NCI-H2107 treated with DMSO at 0.1 percent for 48 hours (cell line): ENCODE results near the gene ITGAX.

Experiments used
- DNase-seq: peaks from one replicate; lab custom pipeline; 2025; ENCODE audit not compliant: unreplicated experiment; lab: John Stamatoyannopoulos, UW

The ITGAX gene

DNA sequence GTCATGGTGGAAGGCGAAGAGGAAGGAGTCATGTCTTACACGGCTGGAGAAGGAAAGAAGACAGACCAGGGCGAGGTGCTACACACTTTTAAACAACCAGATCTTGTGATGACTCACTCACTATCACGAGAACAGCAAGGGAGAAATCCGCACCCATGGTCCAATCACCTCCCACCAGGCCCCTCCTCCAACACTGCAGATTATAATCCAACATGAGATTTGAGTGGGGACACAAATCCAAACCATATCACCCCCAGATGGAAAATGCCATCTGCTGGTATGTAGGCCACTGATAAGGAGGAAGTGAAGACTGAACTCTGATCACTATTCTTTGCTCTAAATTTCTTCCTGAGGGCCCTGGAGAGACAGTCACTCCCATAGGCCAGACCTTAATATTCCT, 7.5 kb upstream of the ITGAX start:
- no peak for DNase-seq

DNA sequence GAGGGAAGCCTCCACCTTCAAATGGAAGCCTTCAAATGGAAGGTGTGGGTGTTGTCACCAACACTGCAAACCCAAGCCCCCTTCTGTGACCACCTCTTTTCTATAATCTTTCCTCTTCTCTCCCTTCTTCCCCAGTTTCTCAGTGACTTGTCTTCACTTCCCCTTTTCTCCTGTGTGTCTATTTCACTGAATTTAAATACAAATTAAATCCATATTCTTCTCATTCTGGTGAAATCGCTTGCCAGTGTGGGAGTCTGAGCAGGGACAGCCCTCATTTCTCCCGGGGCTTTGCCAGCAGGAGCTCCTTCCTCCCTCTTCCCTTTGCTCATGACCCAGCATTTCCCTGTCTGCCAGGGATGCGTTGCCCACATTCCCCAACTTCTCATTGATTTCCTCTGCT, 6.4 kb upstream of the ITGAX start:
- no peak for DNase-seq

DNA sequence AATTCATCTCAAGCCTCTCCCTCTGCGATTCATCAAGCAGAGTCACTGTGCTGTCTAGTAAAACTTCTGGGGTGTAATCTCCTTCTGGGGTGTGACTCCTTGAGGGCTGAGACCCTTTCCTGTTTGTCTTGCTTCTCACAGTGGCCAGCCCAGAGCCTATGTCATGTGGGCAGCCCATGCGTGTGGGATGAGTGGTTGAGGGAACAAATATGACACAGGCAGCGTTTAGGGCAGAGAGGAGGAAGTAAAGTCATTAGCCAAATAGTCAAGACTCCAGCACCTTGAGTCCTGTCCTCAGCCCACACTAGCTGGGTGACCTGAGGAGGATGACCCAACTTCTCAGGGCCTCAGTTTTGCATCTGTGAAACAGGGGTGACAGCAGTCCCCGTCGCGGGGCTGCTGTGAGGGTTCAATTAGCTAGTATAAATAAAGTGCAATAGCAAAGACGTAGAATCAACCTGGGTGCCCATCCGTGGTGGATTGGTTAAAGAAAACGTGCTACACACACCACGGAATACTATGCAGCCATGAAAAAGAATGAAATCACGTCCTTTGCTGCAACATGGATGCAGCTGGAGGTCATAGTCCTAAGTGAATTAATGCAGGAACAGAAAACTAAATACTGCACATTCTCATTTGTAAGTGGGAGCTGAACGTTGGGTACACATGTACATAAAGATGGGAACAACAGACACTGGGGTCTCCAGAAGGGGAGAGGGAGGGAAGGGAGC, 4.5 kb upstream of the ITGAX start:
- no peak for DNase-seq

DNA sequence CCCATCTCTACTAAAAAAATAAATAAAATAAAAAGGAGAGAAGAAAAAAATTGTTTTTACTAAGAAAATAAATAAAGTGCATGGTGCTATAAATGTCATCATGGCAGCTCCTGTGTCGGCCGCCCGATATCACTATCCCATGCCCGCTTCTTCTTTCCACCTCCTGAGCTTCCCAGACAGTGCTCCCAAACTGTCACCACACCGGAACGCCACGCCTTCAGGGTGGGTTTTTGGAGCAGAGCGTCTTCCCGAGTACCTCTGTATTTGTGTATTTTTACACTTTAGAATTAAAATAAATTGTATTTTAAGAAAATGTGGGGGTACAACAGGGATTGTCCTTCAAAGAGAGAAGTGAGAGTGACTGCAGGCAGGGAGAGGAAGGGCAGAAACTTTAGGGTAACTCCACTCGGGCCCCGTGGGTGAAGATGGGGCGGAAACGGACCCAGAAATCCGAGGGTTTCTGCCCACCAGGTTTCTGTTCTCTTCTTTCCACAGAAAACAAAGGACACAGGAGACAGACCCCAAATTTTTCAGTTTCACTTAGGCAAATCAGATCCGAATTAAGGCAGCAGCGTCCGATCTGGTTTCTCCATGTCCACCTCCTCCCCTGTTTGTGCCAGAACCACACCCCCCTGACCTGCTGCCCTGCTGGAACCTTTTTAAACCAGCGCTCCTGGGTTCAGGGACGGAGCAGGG, 3.6 kb upstream of the ITGAX start:
- no peak for DNase-seq

DNA sequence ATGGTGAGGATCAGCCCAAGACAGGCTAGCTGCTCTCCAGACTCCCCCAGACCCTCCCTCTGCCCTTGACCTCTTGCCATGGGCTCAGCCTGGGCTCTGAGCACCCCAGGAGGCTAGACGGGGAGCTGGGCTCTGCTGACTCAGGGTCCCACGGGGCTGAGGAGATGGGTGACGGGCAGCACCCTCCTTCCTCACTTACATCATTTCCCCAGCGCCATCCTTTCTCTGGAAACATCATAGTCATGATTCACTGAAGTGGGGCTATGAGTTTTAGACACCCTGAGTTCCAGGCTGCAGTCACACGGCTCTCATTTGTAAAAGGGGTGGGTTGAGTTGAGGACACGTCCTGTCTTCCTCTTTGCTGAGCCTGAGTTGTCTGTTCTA, 3.0 kb upstream of the ITGAX start:
- no peak for DNase-seq

DNA sequence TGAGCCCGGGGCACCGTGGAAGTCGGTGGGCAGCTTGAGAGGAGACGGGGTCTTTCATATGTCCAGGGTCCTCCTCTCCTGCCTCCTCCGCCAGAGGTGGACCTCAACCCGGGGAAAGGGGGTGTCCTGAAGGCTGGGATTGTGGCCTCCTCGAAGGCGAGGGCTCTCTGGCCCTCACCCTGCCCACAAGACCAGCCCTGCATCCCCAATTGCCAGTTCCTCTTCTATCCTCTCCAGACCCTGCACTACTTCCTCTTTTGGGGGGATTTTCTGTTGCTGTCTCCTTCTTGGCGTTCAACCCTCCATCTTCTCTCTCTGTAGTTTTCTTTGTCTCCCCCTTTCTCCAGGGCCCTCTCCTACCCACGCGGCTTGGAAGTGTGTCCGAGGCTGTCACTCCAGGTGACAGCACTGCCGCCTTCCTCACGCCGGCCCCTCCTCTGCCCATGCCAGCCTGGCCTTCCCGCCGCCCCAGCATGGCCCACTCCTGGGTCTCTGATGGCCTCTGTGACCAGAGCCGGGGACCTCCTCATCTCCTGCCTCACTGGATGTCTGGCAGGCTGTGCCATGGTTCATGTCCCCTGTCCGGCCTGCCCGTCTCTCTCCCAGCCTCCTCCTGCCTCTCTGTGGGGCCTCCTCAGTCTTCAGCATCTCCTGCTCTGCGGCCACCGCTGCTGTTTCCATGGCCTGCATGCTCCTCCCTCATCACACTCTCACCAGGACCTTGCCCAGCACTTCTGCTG, 2.4 kb upstream of the ITGAX start:
- no peak for DNase-seq

DNA sequence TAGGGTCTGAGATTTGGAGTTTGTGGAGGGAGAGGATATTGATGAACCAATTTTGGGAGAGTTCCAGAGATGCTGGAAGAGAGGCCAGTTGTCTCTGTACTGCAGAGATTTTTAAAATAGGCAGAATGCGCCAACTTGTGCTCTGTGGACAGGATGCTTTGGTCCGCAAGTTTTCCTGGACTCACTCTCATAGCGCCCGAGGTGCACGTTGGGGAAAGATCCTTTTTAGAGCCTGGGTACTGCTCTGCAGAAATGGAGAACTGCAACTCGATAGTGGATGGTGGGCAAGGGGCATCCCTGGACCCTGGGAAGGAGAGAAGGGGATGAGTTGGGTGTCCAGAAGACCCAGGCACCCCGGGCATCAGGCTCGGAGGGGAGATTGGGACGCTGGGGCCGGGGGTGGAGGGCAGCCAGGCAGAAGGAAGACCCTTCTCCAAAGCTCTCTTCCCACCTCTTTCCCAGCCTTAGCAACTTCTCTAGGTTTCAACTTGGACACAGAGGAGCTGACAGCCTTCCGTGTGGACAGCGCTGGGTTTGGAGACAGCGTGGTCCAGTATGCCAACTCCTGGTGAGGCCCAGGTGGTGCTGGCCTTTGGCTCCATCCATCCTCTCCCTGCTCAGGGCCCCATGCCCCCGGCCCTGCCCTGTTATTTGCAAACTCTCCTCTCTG, 590 bp downstream of the ITGAX start:
- no peak for DNase-seq

DNA sequence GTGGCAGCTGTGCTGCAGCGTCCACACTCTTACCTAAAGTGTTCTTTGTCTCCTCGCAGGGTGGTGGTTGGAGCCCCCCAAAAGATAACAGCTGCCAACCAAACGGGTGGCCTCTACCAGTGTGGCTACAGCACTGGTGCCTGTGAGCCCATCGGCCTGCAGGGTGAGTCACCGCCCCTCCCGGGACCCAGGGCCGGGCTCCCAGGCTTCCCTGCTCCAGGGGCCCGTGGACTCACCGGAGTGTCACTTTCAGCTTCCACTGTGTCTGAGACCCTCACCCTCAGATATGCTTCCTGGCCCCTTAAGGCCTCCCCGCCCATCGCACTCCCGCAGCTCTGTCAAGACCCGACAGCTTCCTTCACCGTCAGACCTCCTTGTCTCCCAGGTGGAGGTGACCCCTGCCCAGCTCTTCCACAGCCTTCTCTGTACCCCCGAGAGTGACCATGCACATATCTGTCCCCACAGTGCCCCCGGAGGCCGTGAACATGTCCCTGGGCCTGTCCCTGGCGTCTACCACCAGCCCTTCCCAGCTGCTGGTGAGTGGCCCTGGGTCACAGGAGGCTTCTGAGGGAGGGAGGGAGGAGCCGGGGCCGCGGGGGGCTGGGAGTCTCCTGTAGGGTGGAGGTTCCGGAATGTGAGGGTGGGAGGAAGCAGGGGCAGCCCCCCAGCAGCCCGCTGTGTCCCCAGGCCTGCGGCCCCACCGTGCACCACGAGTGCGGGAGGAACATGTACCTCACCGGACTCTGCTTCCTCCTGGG, 1.8 kb downstream of the ITGAX start:
- no peak for DNase-seq

DNA sequence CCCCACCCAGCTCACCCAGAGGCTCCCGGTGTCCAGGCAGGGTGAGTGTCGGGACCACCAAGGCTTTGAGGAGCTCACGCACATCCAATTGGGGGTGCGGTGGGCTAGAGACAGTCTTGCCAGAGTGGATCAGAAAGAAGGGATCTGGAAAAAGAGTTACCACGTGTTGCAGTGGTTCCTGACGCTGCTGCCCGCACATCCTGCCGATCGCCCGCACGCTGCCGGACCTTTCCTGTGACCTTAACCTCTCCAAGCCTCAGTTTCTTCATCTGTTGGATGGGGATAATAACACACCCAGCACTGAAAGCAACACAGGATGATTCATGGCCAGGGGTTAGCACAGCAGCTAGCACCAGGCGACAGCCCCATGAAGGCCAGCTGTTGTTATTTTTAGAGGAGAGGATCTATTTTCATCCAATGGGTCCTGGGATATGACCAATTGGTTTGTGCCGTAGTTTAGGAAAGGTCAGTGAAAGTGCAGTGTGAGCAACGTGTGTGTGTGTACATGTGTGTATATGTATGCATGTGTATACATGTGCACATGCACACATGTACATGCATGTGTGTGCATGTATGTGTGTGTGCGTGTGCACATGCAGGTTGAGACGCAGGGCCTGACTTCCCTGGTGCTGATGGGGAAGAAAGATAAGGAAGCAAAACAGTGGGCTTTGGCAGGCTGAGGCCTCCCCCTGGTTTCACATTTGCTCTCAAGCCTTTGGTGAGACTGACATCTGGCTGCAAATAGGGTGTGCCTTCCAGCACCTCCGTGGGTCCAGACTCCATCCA, 2.5 kb downstream of the ITGAX start:
- no peak for DNase-seq

DNA sequence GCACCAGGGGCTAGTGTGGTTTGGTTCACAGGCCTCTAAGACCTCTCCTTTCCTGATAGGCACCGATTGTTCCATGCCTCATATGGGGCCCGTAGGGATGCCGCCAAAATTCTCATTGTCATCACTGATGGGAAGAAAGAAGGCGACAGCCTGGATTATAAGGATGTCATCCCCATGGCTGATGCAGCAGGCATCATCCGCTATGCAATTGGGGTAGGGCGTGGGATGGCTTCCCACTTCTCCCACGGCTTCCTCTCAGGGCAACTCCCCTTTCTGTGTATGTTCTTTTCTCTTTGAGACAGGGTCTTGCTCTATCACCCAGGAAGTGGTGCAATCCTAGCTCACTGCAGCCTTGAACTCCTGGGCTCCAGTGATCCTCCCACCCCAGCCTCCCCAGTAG, 5.3 kb downstream of the ITGAX start:
- no peak for DNase-seq

DNA sequence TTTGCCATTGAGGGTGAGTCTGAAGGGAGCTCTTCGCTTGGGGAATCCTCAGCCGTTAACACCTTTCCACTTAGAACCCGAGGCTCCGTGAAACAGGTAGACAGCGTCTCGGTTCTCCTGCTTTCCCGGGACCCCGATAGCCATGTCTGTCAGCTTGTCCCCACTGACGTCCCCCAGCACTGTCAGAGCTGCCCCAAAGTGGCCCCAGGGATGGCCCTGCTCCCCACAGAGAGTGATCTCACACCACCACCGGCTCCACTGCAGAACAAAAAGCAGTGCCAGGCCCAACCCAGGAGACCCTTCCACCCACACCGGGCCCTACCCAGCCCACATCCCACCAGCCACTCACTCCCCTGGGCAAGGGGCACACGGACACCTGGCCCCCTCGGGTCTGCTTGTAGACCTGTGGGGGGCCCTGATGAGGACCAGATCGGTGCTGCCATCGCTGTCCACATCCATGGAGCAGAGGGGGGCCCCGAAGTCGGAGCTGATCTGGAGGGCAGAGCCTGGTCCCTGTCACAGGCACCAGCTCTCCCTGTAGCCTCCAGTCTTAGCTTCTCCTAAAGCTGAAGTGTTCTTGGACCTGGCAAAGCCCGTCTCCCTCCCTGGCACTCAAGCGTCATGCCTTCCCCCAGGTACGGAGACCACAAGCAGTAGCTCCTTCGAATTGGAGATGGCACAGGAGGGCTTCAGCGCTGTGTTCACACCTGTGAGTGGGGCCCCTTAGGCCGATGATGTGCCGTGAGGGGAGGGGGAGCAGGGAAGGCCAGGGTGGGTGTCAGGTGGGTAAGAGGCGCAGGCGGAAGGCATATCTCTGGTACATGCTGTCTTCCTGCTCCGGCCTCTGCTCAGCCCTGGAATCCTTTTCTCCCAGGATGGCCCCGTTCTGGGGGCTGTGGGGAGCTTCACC, 6.5 kb downstream of the ITGAX start:
- no peak for DNase-seq

DNA sequence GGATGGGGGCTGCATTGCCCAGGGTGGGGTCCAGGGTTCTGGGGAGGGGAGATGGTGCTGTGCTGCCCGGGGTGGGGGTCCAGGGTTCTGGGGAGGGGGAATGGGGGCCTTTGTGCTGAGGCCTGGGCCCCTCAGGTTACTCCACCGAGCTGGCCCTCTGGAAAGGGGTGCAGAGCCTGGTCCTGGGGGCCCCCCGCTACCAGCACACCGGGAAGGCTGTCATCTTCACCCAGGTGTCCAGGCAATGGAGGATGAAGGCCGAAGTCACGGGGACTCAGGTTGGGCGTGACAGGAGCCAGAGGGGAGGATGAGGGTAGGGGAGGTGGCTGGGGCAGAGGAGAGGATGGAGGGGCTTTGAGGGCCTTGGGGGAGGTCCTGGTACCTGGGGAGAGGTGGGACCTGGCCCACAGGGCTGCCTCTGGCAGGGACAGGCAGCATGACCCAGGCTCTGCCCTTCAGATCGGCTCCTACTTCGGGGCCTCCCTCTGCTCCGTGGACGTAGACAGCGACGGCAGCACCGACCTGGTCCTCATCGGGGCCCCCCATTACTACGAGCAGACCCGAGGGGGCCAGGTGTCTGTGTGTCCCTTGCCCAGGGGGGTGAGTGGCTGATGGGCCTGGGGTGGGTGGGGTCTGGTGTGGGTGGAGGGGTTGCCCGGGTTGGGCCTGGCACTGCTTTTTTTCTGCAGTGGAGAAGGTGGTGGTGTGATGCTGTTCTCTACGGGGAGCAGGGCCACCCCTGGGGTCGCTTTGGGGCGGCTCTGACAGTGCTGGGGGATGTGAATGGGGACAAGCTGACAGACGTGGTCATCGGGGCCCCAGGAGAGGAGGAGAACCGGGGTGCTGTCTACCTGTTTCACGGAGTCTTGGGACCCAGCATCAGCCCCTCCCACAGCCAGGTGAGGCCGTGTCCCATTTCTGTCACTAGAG, 7.8 kb downstream of the ITGAX start:
- no peak for DNase-seq

DNA sequence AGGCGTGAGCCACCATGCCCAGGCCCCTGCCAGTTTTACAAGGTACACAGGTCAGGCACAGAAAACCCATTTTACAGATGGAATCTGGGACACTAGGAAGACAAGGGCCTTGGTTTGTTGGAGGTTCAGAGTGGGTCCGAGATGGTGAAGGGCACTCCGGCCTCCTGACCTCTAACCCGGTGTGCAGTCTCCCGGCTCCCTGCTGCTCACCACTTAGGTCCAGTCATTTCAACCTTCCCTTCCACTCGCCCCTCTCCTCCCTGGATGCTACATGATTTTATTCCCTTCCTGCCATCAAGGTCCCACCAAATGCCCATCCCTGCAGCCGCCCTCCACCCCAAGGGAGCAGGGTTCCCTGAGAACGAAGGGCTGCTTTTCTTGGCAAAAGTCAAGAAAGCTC, 8.7 kb downstream of the ITGAX start:
- no peak for DNase-seq

DNA sequence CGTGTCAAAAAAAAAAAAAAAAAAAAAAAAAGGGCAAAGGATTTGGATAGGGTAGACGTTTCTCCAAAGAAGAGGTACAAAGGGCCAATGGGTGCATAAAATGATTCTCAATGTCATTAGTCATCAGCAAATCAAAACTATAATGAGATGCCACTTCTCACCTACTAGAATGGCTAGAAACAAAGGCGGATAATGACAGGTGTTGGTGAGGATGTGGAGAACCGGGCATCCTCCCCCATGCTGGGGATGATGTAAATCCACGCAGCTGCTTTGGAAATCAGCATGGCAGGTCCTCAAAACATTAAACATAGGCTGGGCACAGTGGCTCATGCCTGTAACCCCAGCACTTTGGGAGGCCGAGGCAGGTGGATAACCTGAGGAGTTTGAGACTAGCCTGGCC, 9.4 kb downstream of the ITGAX start:
- no peak for DNase-seq

DNA sequence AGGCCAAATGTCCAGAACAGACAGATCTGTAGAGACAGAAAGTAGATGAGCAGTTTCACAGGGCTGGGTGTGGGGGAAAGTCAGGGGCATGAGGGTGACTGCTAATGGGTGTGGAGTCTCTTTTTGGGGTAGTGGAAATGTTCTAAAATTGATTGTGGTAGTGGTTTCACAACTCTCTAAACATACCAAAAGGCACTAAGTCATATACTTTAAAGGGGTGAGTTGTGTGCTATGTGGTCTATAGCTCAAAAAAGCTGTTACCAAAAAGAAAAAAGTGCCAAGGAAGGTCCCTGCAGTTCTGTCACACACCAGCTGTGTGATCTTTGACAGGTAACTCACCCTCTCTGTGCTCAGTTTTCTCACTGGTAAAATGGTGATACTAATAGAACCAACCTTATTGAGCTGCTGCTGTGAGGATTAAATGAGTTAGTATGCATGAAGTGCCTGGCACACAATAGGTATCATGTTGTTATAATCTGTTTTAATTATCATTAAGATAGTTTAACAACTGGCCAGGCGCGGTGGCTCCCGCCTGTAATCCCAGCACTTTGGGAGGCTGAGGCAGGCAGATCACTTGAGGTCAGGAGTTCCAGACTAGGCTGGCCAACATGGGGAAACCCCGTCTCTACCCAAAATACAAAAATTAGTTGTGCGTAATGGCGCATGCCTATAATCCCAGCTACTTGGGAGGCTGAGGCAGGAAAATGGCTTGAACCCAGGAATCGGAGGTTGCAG, 10.3 kb downstream of the ITGAX start:
- no peak for DNase-seq

DNA sequence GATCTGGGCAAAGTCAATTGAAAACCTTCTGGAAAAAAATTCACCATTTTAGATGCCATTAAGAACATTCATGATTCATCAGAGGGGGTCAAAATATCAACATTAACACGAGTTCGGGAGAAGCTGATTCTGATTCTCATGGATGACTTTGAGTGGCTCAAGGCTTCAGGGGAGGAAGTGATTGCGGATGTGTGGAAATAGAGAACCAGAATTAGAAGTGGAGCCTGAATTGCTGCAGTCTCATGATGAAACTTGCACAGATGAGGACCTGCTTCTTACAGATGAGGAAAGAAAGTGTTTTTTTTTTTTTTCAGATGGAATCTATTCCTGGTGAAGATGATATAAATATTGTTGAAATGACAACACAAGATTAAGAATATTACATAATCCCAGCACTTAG, 12.9 kb downstream of the ITGAX start:
- no peak for DNase-seq

DNA sequence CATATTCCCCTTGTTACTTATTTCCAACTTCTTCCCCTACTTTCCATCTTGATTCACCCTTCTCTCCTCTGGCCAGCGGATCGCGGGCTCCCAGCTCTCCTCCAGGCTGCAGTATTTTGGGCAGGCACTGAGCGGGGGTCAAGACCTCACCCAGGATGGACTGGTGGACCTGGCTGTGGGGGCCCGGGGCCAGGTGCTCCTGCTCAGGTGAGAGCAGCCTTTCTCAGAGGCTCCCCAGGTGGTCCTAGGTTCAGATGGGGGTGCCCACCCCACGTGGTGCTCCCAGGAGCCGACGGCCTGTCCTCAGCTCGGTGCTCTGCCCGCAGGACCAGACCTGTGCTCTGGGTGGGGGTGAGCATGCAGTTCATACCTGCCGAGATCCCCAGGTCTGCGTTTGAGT, 16.0 kb downstream of the ITGAX start:
- no peak for DNase-seq
